Body of pancreas (tissue), 4 donors: ENCODE measurements around the gene PINLYP.

Source experiments
- CTCF ChIP-seq, 7 experiments: fragments of 450-650 bp in 4 of 7; fragments of 200-600 bp in 3 of 7; sonication (generic) in 3 of 7; IDR thresholded peaks; one replicate each; pipeline ENCODE4 v1.5.1; 2016 to 2019; ENCODE audit warnings: antibody characterized with exemption in 7 of 7
- POLR2A ChIP-seq, 3 donors: fragments of 450-650 bp; IDR thresholded peaks; one replicate each; pipeline ENCODE4 v1.6.1; 2016; ENCODE audit warnings: antibody characterized with exemption in 3 of 3, mild to moderate bottlenecking in 2 of 3

GRCh38 chr19:43574424-43575155, 1.0 kb upstream of the PINLYP start:
- TF ChIP-seq POLR2A (IDR thresholded peaks at IDR 0.05) = no peak
- no peak for TF ChIP-seq CTCF (IDR thresholded peaks at IDR 0.05)
